GM19328 (cell line): ENCODE measurements around the gene HES7.
A peak's percentile ranks its signal among the peaks of the same experiment; 100 is the strongest.
"Not testable (repeated sequence)": the region's sequence is repeated elsewhere in the genome, so short reads cannot be mapped to it uniquely, and the experiment has no call there.

Source experiments
- ATAC-seq: cut with Tn5 transposase; IDR thresholded peaks from one replicate; pipeline ENCODE4 v1.9.1; 2021; ENCODE audit warnings: mild to moderate bottlenecking, moderate library complexity; ENCODE audit not compliant: unreplicated experiment

HES7 gene

DNA sequence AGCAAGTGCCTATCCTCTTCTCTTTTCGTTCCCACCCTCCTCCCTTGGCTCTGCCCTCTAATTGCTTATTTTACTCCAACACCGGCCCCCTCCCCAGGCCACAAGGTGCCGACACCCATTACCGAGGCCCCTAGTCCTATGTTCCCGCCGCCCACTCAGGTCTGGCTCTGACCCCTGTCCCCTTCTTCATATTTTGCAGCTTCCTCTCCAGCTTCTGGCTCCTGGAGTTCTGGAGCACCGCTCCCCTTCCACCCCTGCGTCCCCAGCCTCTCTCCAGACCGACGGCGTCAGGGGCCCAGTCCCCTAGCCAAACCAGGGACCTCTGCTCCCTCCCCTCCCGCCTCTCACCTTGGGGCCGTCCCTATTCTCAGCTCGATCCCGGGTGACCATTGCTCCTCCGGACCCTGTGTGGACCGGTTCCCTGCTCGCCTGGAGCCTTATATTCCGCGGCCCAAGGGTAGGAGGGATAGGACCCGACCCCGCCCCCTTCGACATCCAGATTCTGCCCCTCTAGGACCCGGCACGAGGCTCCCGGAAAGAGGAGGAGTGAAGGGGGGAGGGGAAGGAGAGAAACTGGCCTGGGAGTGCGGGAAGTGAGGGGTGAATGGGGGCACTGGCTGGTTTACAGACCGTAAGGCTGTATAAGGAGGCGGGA is at the start of gene HES7:
TSS of gene HES7 (minus strand) at position 412 of the 655 bp plus-strand sequence. CDS start at position 390, 22 bp downstream.
- no peak for ATAC-seq

DNA sequence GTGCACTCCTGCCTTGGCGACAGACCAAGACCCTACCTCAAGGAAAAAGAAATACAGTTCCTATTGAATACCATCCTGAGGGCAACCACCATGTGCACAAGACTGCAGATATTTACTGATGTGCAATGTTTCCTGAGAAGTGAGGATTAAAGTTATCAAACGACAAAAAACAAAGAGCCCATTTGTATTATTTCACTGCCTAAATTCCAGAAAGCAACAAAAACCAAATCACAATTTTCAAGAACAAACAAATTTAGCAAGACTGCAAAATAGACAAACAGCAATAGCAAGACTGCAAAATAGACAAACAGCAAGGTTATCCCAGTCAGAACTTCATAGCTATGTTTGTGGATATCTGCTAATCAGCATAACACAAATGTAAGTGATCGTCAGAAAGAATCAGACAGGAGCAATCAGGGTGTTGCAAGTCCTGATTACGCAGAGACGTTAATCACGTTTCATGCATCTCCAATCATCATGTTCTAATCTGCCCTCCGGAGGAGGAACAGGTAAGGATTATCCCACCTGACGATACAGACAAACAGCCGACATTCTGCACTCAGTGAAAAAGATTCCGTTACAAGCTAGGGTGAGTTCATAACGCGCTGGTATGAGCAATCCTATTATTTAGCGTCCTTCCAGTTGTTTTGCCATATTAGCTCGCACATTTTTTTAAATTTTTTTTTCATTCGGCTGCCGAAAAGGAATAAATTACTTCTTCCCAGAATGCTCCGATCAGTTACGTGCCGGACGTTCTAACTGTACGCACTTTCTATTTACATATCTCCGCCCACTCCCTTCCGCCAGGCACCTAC is 49.4 kb upstream of the HES7 start:
- ATAC-seq, result peak; percentile 72

DNA sequence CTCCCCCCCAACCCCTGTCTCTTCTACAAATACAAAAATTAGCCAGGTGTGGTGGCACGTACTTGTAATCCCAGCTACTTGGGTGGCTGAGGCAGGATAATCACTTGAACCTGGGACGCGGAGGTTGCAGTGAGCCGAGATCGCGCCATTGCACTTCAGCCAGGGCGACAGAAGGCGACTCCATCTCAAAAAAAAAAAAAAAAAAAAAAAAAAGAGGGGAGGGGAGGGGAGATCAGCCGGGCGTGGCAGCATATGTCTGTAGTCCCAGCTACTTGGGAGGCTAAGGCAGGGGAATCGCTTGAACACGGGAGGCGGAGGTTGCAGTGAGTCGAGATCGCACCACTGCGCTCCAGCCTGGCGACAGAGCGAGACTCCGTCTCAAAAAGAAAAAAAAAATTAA is 46.3 kb upstream of the HES7 start:
- ATAC-seq, result not testable (repeated sequence)

DNA sequence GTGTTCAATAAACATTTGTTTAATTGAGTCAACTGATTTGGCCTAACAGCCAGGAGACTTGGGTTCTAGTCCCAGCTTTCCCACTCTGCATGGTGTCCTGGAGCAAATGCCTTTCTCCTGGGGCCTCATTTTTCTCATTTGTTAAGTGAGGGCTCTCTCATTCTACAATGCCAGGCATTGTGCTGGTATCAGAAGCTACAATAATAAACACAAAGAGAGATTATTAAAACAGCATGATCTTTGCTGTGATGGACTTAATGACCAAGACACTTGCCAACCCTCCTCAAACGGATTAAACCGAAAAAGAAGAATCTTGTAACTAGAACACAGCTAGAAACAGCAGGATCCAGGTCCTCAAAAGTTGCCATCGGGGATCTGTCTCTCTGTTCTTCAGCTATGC is 43.6 kb upstream of the HES7 start:
- ATAC-seq, result no peak

DNA sequence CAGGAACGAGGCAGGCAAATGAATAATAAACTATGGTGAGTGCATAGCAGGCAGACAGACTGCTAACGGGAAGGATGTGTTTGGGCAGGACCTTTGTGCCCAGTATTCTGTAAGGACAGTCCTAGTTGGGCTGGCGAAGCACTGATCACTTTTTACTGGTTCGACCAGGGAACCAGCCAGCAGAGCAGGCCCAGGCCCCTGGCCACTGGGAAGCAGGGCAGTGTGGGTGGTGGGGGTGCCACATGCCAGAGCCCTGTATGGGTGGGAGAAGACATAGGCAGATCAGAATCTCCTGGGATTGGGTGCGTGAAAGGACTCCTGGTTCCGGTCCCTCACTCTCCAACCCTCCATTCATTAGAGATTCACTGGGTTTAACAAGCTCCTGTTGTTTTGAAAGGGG is 42.8 kb upstream of the HES7 start:
- ATAC-seq, result no peak

DNA sequence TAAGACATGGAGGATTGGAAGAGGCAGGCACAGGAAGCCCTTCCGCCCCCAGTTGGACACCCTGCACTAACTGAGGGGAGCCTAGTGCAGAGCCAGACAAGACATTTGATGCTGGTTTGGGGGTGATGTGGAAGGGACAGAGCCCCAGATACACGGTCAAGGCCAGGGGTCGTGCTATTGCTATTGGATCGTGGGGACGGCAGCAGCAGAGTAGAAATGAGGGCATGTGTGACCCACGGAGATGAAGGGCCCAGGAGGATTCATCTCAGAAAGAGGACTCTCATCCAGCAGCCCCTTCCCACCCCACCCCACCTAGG is 40.9 kb upstream of the HES7 start:
- no peak for ATAC-seq

DNA sequence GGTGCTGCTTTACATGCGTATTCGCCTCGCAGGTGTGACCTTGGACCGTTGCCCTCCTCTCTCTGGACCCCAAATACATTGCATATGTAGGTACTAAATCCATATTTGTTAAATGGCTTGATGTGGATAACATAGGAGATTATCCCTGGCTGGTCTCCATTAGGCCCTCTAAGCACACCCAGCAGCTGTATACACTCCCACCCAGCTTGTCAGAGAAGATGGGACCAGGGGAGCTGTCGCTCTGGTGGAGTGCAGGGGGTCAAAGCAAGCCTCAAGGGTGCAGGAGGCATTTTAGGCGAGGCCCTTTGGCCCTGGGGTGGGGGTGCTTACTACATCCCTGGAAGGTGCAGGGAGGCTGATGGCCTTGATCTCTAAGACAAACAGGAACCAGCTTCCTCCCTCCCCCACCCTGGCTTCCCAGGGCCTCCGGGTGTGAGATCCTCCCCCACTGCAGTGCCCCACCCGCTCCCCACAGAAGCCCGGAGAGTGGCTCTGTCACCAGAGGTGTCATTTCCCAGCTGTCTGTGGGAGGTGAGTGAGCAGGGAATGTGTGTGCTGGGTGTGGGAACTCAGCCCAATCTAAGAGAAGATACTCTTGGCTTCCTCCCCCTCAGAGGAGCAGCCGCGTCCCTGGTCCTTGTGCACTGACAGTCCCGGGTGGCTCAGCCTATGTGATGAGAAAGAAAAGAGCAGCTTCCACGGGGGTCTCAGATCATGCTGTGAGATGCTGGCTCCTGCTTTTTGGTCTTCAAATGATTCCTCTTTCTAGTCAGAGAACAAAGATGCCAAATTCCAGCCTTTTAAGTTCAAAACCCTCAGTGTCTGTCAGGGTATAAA is 40.3 kb upstream of the HES7 start:
- ATAC-seq, result no peak

DNA sequence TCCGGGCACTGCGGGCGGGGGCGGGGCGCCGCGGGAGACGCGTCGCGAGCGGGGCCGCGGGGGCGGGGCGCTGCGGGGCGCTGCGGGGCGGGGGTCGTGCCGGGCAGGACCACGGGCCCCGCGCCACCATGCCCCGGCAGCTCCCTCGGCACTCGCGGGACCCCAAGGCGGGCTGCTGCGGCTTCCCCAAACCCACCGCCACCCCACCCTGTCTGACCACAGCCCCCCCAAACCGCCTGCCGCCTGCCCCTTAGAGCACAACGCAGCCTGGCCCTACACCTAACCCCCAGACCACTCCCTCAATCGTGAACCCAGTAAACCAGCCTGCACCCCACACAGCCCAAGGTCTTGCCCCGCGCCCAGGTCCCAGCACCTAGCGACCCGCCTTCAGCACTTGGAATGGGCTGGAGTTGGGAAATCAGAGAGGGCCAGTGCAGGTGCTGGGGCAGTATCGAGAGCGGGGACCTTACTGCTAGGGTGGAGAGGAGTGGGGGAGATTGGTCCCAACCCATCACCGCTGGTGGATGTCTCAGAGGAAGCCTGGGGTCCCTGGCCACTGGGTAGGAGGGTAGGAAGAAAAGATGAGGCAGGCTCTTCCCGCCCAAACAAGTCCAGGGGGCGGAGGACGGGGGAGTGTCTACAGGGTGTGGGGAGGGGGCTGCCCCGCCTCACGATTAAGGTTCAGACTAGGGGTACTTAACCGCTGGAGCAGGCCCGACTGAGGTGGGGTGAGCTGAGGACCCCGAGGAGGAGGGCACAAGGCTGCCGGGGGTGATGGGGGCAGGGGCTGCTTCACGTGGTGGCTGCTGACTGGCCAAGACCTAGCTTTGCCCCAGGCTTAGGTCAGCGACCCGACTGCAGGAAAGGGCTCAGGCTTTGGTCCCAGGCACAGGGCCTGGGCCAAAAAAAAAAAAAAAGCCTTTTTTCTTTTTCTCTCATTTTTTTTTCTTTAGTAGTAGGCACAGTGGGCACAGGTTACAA is 39.4 kb upstream of the HES7 start:
- ATAC-seq, result no peak

DNA sequence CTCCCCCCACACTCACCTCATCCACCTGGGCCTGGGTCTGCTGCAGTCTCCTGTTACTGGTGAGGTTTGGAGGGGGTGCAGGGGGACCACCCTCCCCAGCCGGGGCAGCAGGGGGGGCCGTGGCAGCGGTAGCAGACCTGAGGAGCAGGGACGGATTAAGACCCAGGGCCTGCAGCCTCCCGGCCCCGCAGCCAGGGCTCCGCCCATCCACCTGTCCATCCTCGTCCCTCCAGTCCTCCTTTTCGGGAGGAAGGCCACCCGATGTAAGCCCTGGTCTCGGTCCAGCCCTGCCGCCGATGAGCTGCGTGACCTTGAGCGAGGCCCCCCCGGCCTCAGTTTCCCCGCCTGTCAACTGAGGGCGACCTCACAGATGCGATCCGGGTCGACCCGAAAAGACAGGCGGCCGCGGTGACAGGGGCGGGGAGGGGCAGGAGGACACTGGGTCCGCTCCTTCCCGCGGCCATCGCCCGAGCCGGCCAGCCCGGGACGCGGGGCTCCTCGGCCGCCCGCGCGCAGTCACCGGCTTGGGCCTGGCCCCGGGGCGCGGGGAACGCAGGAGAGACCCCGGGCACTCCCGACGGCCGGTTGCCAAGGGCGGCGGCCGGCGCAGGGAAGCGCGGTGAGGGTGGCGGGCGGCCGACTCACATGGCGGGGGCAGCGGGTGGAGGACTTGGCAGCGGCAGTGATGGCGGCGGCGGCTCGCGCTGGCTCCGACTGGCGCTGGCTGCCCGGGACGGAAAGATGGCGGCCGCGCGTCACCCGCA is 38.5 kb upstream of the HES7 start, which contains the start of gene VAMP2:
TSS of gene VAMP2 (minus strand) at position 716 of the 764 bp plus-strand sequence. CDS start at position 647, 69 bp downstream.
- ATAC-seq, result no peak

DNA sequence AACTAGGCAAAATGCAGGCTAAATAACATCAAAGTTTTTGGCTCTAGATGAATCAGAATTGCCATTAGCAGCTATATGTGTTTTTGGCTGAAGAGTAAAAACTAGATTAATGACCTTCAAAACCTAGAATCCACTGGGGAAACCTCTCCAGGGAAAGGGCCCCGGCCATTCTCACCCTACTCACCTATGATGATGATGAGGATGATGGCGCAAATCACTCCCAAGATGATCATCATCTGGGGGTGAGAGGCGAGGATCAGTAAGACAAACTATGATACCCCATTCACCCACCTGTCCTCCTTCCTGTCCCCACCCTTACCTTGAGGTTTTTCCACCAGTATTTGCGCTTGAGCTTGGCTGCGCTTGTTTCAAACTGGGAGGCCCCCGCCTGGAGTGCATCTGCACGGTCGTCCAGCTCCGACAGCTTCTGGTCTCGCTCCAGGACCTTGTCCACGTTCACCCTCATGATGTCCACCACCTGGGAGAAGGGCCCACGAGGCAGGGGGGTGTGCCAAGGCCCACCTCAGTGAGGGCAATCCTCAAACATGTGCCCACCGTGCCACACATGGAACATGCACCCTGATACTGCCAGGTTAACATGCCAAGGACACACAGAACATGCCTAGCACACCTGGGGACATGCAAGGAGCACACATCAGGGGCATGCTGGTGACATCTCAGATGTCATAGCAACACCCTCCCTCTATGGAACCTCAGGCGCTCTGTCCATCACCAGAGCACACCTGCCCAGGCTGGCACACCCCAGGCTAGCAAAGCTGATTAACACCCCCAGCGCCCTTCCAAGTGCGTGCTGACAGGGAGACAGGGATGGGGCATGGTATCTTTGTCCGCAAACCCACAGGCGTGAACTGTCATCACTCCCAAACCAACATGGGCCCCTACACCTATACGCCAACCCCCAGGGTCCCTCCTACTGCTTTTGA is 37.7 kb upstream of the HES7 start:
- no peak for ATAC-seq

DNA sequence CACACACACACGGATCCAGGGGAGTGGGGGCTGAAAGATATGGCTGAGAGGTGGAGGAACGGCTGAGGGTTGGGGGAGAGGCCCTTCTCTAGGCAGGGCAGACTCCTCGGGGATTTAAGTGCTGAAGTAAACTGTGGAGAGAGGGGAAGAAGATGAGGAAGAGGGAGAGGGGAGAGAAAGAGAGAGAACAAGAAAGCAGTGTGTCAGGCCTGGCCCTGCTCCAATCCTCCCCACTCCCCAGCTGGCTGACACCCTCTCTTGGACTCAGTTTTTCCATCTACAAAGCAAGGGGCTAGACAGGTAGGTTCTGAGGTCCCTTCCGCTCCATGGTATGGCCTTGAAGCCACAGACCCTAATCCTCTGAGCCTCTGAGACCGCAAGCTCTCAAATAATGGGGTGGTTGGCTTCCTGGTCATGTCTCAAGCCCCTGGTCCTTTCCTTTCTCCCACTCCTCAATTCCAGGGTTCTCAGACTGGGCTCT is 36.9 kb upstream of the HES7 start:
- no peak for ATAC-seq

DNA sequence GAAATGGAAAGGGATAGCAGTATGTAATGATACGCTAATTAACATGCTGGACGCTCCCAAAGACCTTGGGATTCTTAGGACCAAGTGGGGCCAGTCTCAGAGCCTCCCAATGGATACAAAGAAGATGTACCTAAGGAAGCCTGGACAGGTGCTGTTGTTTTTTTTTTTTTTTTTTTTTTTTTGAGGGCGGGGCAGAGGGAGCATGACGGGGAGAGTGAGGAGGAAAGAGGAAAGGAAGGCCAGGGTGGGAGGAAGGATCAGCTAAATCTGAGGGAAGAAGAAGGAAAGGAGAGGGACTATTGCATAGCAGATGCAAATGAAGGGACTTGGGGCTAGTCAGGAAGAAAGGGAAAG is 36.3 kb upstream of the HES7 start:
- no peak for ATAC-seq

DNA sequence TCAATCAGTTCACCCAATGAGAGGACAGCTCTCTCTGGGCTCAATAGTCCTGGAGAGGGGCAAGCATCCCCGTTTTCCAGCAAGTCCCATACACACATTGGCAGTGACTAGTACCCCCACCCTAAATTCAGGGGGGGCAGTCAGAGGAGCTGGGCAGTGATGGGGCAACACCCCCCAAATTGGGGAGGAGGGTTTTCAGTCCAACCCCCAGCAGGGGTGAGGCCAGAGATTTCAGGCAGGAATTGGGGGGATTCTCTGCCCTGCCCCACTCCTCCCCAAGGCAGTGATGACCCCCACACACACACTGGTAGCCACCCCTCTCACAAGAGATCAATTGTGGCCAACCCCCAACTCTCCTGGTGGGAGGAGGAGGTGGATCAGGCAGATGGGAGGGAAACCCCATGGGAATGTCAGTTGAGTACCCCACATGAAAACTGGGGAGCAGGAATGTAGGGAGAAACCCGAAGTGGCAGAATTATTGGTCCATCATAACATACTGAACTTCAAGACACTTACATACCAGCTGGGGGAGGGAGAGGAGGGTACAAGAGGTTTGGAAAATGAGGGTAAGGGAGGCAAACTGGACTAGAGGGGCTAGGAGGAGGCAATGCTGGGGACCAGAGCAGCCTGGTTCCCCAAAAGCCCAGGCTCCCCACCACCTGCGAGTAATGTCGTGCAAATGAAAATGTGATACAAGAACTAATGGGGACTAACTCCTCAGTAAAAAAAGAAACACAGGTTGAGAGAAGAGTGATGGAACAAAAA is 35.7 kb upstream of the HES7 start:
- ATAC-seq, result no peak

DNA sequence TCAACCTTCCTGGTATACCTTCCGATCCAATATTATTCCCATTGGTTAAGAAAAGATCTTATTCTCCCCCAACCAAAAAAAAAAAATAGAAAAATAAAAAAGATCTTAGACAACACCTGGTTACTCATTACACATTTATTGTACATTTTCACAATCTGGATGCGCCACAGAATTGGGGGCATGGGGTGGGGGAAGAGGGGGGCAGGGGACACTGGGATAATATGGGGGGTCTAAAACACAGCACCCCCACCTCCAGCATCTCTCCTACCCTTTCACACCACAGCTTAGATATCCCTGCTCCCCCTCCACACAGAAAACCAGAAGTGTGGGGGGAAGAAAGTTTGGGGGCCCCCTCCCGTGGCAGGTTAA is 35.1 kb upstream of the HES7 start:
- ATAC-seq, result no peak

DNA sequence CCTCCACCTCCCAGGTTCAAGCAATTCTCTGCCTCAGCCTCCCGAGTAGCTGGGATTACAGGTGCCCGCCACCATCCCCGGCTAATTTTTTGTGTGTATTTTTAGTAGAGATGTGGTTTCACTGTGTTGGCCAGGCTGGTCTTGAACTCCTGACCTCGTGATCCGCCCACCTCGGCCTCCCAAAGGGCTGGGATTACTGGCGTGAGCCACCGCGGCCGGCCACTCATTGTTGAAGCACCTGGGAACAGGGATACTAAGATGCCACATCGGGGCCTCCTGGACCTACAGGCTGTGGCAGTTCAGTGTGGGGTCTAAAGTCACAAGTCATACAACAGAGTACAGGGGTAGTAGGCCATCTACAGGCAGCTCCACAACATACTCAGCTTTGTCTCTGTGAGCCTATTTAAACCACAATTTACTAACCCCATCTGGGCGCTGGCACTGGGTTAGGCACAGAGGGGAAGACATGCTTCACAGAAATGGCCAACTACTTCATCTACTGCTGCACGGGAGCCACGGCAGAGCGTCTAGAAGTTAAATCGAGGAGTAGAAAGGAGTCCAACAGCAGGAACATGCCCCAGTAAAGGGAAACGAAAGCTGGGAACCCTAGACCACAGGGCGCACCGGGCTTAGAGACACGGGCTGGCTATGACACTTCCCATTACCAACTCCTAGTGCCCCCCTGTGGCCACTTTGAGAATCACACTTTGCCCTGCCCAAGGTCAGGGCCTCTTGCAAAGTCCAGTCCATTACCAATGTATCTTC is 34.5 kb upstream of the HES7 start:
- no peak for ATAC-seq

DNA sequence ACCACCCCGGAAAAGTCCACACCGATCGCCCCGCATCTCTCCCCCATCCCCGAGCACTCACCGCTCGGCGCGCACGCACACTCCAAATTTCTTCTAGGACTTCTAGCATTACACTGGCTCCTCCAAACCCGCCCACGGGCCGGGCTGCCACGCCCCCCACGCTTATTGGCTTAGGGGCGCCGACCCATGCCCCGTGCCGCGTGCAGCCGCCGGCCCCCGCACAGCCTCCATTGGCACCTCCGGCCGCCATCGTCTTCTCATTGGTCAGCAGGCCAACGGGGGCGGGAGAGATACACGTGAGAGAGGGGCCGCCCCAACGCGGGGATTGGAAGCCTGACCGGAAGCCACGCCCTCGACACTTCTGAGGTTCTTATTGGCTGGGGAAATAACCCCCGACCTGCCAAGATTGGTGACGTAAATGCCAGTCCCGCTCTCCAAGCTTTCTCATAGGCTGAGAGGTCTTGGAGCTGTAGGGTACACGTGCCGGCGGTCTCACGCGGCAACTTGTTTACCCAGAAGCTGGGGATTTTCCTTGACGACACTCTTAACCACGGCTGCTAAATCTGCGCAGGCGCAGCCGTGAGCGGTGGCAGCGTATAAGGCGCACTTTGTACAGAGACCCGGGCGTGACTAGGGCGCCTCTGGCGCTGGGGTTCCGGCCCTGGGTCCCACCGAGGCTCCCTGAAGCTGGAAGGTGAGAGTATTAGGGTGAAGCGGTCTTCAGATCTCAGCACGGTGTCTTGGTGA is 32.5 kb upstream of the HES7 start:
- peak; percentile 86 for ATAC-seq

DNA sequence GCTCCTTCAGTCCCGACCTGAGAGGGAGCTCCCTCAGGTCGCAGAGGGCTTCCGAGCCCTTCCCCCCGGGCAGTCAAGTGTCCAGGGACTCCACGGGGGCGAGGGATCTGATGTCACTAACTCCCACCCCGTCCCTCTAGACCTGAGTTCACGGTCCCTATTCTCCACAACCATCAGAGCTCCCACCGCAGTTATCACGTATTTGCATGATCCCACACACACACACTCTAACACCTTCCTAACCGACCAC is 32.0 kb upstream of the HES7 start:
- ATAC-seq, result no peak
